ENCODE measurements around the gene WNT6. TPM values are rescaled to one million over a fixed set of nuclear protein-coding genes. Genes with fewer than 3 reads are reported as not detected.

WNT6 gene
- not detected for total RNA-seq
- not detected for polyA plus RNA-seq (2013, experiment 1 of 2)
- 0.21 TPM for polyA plus RNA-seq (2013, experiment 2 of 2)
- long read RNA-seq, experiment 1 = 0 reads
- long read RNA-seq, experiment 2 = 0 reads
- long read RNA-seq, experiment 3 = 0 reads
- long read RNA-seq, experiment 4 = 0 reads

DNA sequence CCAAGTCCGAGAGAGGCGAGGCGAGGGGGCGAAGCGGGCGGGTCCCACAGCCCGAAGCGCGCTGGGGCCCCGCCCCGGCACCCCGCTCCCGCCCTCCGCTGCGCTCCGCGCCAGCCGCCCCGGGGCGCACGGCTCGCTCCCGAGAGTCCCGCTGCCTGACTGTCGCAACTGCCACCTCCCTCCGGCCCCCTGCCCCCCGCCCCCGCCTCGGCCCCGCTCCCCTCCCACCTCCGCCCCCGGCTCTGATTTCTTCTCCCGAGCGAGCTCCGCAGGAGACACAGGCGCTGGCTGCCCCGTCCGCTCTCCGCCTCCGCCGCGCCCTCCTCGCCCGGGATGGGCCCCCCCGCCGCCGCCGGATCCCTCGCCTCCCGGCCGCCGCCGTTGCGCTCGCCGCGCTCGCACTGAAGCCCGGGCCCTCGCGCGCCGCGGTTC lies at the start of gene WNT6:
TSS of gene WNT6 (plus strand) at position 250 of the 432 bp plus-strand sequence. CDS start 233 bp downstream, outside the sequence.
- Histone ChIP-seq H3K9ac (ENCODE audit: extremely low read depth, low read length, poor library complexity, severe bottlenecking) (no peak within 1 kb of the TSS), H3K4me3 (ENCODE audit: low read length) (no peak within 1 kb of the TSS), H3K27me3 (ENCODE audit: control insufficient read depth, insufficient read depth, low read length, poor library complexity, severe bottlenecking) (peaks cover 98% of the 10 kb centered on the region), H3K36me3 (ENCODE audit: control insufficient read depth, insufficient read depth, low read length) (no peaks in the 10 kb centered on the region), H3K9me3 (ENCODE audit: control insufficient read depth, low read length) (no peaks in the 10 kb centered on the region), H3K27ac (ENCODE audit: low read depth, low read length) (no peak within 1 kb of the TSS), H3K4me1 (ENCODE audit: control insufficient read depth, insufficient read depth, low read length) (peaks cover 8% of the 10 kb centered on the region)
- Mint-ChIP-seq H3K9me3 (no peaks in the 10 kb centered on the region), H3K4me3 (peak within 1 kb of the TSS; percentile 48), H3K27ac (no peak within 1 kb of the TSS), H3K4me1 (peaks cover 13% of the 10 kb centered on the region), H3K36me3 (ENCODE audit: low read depth) (no peaks in the 10 kb centered on the region), H3K27me3 (ENCODE audit: insufficient read depth) (peaks cover 95% of the 10 kb centered on the region)
- DNase-seq = peak; percentile 82
- 1% methylated on average over 62 of the region's 64 CpGs; no CpG with 5 or more reads in 1 of the 2 experiments for WGBS, 2 experiments (ENCODE audit: insufficient coverage in 1 of 2, insufficient read length in 1 of 2)
- TF ChIP-seq, protein P1, sequence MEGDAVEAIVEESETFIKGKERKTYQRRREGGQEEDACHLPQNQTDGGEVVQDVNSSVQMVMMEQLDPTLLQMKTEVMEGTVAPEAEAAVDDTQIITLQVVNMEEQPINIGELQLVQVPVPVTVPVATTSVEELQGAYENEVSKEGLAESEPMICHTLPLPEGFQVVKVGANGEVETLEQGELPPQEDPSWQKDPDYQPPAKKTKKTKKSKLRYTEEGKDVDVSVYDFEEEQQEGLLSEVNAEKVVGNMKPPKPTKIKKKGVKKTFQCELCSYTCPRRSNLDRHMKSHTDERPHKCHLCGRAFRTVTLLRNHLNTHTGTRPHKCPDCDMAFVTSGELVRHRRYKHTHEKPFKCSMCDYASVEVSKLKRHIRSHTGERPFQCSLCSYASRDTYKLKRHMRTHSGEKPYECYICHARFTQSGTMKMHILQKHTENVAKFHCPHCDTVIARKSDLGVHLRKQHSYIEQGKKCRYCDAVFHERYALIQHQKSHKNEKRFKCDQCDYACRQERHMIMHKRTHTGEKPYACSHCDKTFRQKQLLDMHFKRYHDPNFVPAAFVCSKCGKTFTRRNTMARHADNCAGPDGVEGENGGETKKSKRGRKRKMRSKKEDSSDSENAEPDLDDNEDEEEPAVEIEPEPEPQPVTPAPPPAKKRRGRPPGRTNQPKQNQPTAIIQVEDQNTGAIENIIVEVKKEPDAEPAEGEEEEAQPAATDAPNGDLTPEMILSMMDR (conservative IDR thresholded peaks at IDR 0.05) = no peak

DNA sequence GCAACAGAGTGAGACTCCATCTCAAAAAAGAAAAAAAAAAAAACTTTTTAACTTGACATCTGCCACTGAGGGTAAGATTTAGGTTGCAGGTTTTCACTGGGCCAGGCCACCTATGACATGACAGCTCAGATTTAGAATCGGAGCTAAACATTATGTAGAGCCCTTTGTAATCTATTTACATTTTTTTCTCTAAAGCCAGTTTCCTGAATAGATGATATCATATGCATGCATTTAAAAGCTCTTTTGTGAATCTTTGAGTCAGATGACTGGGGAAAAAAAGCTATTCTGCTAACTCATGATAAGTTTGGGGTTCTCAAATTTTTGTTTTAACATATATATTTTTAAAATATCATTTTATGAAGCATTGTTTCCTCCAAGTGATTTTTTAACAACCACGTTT lies 49.3 kb upstream of the WNT6 start:
- peaks cover 52% of the 10 kb centered on the region for H3K36me3 Mint-ChIP-seq (ENCODE audit: low read depth)
- no peaks in the 10 kb centered on the region for H3K27me3 Mint-ChIP-seq (ENCODE audit: insufficient read depth)
- H3K9ac ChIP-seq (ENCODE audit: extremely low read depth, low read length, poor library complexity, severe bottlenecking) = no peak overlapping the region
- peaks cover 1% of the 10 kb centered on the region for H3K9me3 Mint-ChIP-seq
- peaks cover 5% of the 10 kb centered on the region for H3K4me1 ChIP-seq (ENCODE audit: control insufficient read depth, insufficient read depth, low read length)
- no peak overlapping the region for H3K4me3 ChIP-seq (ENCODE audit: low read length)
- DNase-seq = no peak
- no peak overlapping the region for H3K27ac ChIP-seq (ENCODE audit: low read depth, low read length)
- no peaks in the 10 kb centered on the region for H3K27me3 ChIP-seq (ENCODE audit: control insufficient read depth, insufficient read depth, low read length, poor library complexity, severe bottlenecking)
- H3K9me3 ChIP-seq (ENCODE audit: control insufficient read depth, low read length) = peaks cover under 1% of the 10 kb centered on the region
- 93 to 100% methylated on average over 1 to 2 of the region's 2 CpGs for WGBS, 2 experiments (ENCODE audit: insufficient coverage in 1 of 2, insufficient read length in 1 of 2)
- H3K27ac Mint-ChIP-seq = no peak overlapping the region
- H3K36me3 ChIP-seq (ENCODE audit: control insufficient read depth, insufficient read depth, low read length) = peaks cover 32% of the 10 kb centered on the region
- H3K4me3 Mint-ChIP-seq = no peak overlapping the region
- H3K4me1 Mint-ChIP-seq = peaks cover 11% of the 10 kb centered on the region
- TF ChIP-seq, protein P1 (conservative IDR thresholded peaks at IDR 0.05) = no peak

DNA sequence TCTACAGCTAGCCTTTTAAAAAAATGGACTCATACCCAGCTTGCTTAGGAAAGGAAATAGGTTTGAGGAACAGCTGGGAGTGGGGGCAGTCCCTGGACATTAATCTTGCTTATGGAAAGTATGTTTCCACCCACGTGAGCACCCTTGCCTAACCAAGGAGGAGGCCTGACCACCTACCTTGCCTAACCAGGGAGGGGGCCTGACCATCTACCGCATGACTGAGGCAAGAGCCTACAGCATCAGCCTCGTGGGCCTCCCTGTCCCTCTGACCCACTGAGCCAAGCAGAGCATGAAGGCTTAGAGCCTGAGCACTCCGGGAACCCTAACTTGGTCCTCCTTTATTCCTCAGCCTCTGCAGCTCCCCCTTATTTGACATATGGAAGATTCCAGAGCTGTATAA lies 48.2 kb upstream of the WNT6 start:
- Mint-ChIP-seq H3K4me1 (peaks cover 2% of the 10 kb centered on the region), H3K27me3 (ENCODE audit: insufficient read depth) (no peaks in the 10 kb centered on the region), H3K27ac (no peak overlapping the region), H3K9me3 (no peaks in the 10 kb centered on the region), H3K4me3 (no peak overlapping the region), H3K36me3 (ENCODE audit: low read depth) (peaks cover 59% of the 10 kb centered on the region)
- no peaks in the 10 kb centered on the region for H3K9me3 ChIP-seq (ENCODE audit: control insufficient read depth, low read length)
- H3K4me3 ChIP-seq (ENCODE audit: low read length) = no peak overlapping the region
- DNase-seq = no peak
- WGBS, 2 experiments (ENCODE audit: insufficient coverage in 1 of 2, insufficient read length in 1 of 2) = 87 to 100% methylated on average over 2 to 4 of the region's 4 CpGs
- H3K4me1 ChIP-seq (ENCODE audit: control insufficient read depth, insufficient read depth, low read length) = no peaks in the 10 kb centered on the region
- H3K36me3 ChIP-seq (ENCODE audit: control insufficient read depth, insufficient read depth, low read length) = peaks cover 41% of the 10 kb centered on the region
- no peak overlapping the region for H3K9ac ChIP-seq (ENCODE audit: extremely low read depth, low read length, poor library complexity, severe bottlenecking)
- no peaks in the 10 kb centered on the region for H3K27me3 ChIP-seq (ENCODE audit: control insufficient read depth, insufficient read depth, low read length, poor library complexity, severe bottlenecking)
- H3K27ac ChIP-seq (ENCODE audit: low read depth, low read length) = no peak overlapping the region
- TF ChIP-seq, protein P1 (conservative IDR thresholded peaks at IDR 0.05) = no peak

Measured in endodermal cell (in vitro differentiated cells).